HG02623 (cell line): ENCODE data around the gene ZNF35.
"Not testable (repeated sequence)": the region's sequence is repeated elsewhere in the genome, so short reads cannot be mapped to it uniquely, and the experiment has no call there.

Experiments used
- ATAC-seq: cut with Tn5 transposase; IDR thresholded peaks from one replicate; pipeline ENCODE4 v1.9.1; 2021; ENCODE audit warnings: moderate library complexity; ENCODE audit not compliant: unreplicated experiment

The ZNF35 gene

GRCh38 chr3:44648564-44649229 lies at the start of gene ZNF35:
ZNF35 (plus strand) TSS chr3:44648732; CDS start chr3:44651068, 2,336 bp downstream.
- ATAC-seq = peak; percentile 96

GRCh38 chr3:44601749-44602148 lies 46.8 kb upstream of the ZNF35 start:
- ATAC-seq = no peak

- no peak for ATAC-seq
Observed at GRCh38 chr3:44612678-44613077, 35.9 kb upstream of the ZNF35 start.

GRCh38 chr3:44624749-44625480 lies 23.6 kb upstream of the ZNF35 start, which contains the start of gene ZNF197:
ZNF197 (plus strand) TSS chr3:44625036; CDS start chr3:44629155, 4,119 bp downstream.
- ATAC-seq = peak; percentile 93

GRCh38 chr3:44628716-44629115 lies 19.8 kb upstream of the ZNF35 start:
- ATAC-seq = no peak

- ATAC-seq = no peak
Observed at GRCh38 chr3:44632193-44632592, 16.3 kb upstream of the ZNF35 start.

- ATAC-seq = no peak
Observed at GRCh38 chr3:44642337-44642736, 6.2 kb upstream of the ZNF35 start.

GRCh38 chr3:44643024-44643423 lies 5.5 kb upstream of the ZNF35 start:
- ATAC-seq = no peak

- ATAC-seq = no peak
Observed at GRCh38 chr3:44647771-44648170, 761 bp upstream of the ZNF35 start.

GRCh38 chr3:44649709-44650108 lies 1.2 kb downstream of the ZNF35 start:
- ATAC-seq = no peak

- no peak for ATAC-seq
Observed at GRCh38 chr3:44654039-44654438, 5.5 kb downstream of the ZNF35 start.

- ATAC-seq = no peak
Observed at GRCh38 chr3:44659015-44659414, 10.5 kb downstream of the ZNF35 start.

- no peak for ATAC-seq
Observed at GRCh38 chr3:44659434-44659833, 10.9 kb downstream of the ZNF35 start.

GRCh38 chr3:44661189-44661588 lies 12.7 kb downstream of the ZNF35 start:
- ATAC-seq = no peak

GRCh38 chr3:44665173-44665572 lies 16.6 kb downstream of the ZNF35 start:
- ATAC-seq = no peak

GRCh38 chr3:44666346-44666745 lies 17.8 kb downstream of the ZNF35 start:
- ATAC-seq = no peak

GRCh38 chr3:44669760-44670159 lies 21.2 kb downstream of the ZNF35 start:
- no peak for ATAC-seq

- ATAC-seq = not testable (repeated sequence)
Observed at GRCh38 chr3:44673466-44673865, 24.9 kb downstream of the ZNF35 start.

GRCh38 chr3:44674211-44674610 lies 25.7 kb downstream of the ZNF35 start:
- ATAC-seq = no peak

GRCh38 chr3:44678480-44679116 lies 30.1 kb downstream of the ZNF35 start:
- no peak for ATAC-seq

GRCh38 chr3:44680921-44681455 lies 32.5 kb downstream of the ZNF35 start:
- ATAC-seq = no peak
